Neural cell (in vitro differentiated cells): Measurements from ENCODE around the gene ADGRG3.

ENCODE experiments used
- CTCF ChIP-seq: fragments of 450-650 bp; IDR thresholded peaks from 2 replicates; pipeline ENCODE4 v1.5.1; 2014; ENCODE audit warnings: antibody characterized with exemption, mild to moderate bottlenecking, moderate library complexity; ENCODE audit not compliant: poor library complexity, severe bottlenecking
- EZH2 ChIP-seq: fragments of 200-600, 300-800 bp; shearing (Covaris generic), sonication (generic); IDR thresholded peaks from 2 replicates; pipeline ENCODE4 v1.6.1; 2014; ENCODE audit warnings: antibody characterized with exemption, low read length, borderline replicate concordance, mild to moderate bottlenecking; ENCODE audit not compliant: insufficient read depth, poor library complexity, severe bottlenecking
- POLR2AphosphoS5 ChIP-seq: IDR thresholded peaks from 2 replicates; pipeline ENCODE4 v1.6.1; 2012
- RAD21 ChIP-seq: fragments of 450-650 bp; conservative IDR thresholded peaks from 2 replicates; pipeline ENCODE4 v1.6.1; 2014; ENCODE audit warnings: antibody characterized with exemption, mild to moderate bottlenecking, moderate library complexity
- TF ChIP-seq, protein P1 (sequence below): IDR thresholded peaks from 2 replicates; pipeline ENCODE4 v1.6.1; 2012; ENCODE audit warnings: borderline replicate concordance

DNA sequence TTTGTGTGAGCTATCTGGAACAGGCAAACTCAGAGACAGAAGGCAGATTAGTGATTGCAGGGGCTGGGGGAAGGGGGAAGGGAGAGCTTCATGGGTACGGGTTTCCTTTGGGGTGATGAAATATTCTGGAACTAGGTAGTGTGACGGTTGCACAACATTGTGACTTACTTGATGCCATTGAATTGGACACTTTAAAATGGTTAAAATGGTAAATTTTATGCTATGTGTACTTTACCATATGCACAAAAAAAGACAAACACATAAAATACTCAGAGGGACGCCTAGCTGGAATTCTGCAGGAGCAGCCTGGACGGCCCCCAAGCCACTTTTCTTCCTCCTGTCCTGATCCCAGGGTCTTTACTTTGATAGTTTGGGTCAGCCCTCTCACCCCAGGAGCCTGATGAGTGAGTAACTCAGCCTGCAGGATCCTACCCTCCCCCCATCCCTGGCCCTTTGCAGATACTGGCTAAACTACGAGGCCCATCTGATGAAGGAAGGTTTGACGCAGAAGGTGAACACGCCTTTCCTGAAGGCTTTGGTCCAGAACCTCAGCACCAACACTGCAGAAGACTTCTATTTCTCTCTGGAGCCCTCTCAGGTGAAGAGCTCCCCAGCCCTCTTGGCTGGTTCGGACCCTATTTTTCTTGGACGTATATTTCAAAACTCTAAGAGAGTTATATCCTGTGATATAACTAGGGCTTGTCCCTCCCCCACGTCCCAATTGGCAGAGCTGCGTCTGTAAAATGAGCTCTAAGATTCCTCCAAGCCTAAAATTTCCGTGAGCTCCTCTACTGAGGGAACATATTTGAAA lies 7.8 kb downstream of the ADGRG3 start:
- TF ChIP-seq, protein P1, sequence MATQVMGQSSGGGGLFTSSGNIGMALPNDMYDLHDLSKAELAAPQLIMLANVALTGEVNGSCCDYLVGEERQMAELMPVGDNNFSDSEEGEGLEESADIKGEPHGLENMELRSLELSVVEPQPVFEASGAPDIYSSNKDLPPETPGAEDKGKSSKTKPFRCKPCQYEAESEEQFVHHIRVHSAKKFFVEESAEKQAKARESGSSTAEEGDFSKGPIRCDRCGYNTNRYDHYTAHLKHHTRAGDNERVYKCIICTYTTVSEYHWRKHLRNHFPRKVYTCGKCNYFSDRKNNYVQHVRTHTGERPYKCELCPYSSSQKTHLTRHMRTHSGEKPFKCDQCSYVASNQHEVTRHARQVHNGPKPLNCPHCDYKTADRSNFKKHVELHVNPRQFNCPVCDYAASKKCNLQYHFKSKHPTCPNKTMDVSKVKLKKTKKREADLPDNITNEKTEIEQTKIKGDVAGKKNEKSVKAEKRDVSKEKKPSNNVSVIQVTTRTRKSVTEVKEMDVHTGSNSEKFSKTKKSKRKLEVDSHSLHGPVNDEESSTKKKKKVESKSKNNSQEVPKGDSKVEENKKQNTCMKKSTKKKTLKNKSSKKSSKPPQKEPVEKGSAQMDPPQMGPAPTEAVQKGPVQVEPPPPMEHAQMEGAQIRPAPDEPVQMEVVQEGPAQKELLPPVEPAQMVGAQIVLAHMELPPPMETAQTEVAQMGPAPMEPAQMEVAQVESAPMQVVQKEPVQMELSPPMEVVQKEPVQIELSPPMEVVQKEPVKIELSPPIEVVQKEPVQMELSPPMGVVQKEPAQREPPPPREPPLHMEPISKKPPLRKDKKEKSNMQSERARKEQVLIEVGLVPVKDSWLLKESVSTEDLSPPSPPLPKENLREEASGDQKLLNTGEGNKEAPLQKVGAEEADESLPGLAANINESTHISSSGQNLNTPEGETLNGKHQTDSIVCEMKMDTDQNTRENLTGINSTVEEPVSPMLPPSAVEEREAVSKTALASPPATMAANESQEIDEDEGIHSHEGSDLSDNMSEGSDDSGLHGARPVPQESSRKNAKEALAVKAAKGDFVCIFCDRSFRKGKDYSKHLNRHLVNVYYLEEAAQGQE, result no peak
- no peak for TF ChIP-seq CTCF
- no peak for TF ChIP-seq POLR2AphosphoS5
- TF ChIP-seq EZH2, result no peak
- TF ChIP-seq RAD21, result no peak
